ENCODE data around the gene MAGI1.
"Not testable (repeated sequence)": the region's sequence is repeated elsewhere in the genome, so short reads cannot be mapped to it uniquely, and the experiment has no call there.

Gene MAGI1

GRCh38 chr3:65867463-65868210 lies 171.1 kb downstream of the MAGI1 start:
- no peak for DNase-seq

DNA sequence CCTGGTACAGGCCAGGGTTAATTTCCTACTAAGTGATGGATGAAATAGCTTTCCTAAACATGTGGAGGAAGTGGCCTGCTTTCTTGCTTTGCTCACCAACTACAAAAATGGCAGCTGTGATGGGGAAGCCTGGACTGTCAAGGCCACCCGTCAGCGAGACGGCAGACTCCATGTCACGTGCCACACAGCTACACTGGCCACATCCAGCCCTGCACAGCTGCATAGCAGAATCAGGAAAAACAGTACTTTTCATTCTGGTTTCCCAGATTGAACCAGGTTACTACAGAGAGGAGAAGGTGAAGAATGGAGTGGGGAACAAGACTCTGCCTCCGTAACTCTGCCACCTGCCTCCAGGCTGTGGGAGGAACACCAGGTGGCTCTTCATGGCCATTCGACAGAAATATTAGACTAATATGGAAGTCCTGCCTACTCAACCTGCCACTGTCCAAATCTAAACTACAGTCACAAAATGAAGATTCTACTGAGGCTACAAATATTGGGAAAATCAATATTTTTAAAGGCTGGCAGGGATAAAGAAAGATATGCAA lies 174.3 kb downstream of the MAGI1 start:
- no peak for DNase-seq

- DNase-seq: no peak
Observed at GRCh38 chr3:65861718-65862117, 177.0 kb downstream of the MAGI1 start.

GRCh38 chr3:65859612-65860011 lies 179.1 kb downstream of the MAGI1 start:
- not testable (repeated sequence) for DNase-seq

DNA sequence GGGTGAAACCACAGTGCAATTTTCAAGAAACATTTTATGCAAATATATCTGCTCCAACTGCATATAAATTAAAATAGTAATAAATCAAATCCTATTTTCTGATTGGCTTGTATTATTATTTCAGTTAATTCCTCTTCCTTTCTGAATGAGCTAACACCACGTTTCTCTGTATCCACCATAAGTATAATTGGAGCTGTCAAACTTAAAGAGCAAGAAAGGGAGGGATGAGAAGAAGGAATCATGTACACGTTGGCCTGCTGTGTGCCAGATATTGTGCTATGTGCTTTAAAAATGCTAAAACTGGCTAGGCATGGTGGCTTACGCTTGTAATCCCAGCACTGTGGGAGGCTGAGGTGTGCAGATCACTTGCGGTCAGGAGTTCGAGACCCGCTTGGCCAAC lies 180.0 kb downstream of the MAGI1 start:
- DNase-seq: no peak

GRCh38 chr3:65857327-65857726 lies 181.4 kb downstream of the MAGI1 start:
- no peak for DNase-seq

DNA sequence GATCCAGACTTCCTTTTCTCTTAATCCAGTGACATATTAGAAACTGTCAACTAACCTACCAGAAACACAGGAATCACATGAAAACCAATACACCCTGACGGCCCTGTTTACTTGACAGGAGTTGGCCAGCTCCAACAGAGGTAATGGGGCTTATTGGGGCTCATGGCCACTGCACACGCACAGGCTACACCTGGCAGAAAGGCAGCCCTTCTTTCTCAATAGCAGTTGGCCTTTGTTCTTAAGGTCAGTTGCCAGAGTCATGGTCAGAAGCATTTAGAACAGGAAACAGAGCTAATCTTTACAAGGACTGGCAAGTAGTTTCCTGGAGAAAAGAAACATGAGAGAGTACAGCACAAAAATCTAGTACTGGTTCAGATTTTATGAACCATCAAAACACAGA lies 181.8 kb downstream of the MAGI1 start:
- no peak for DNase-seq

DNA sequence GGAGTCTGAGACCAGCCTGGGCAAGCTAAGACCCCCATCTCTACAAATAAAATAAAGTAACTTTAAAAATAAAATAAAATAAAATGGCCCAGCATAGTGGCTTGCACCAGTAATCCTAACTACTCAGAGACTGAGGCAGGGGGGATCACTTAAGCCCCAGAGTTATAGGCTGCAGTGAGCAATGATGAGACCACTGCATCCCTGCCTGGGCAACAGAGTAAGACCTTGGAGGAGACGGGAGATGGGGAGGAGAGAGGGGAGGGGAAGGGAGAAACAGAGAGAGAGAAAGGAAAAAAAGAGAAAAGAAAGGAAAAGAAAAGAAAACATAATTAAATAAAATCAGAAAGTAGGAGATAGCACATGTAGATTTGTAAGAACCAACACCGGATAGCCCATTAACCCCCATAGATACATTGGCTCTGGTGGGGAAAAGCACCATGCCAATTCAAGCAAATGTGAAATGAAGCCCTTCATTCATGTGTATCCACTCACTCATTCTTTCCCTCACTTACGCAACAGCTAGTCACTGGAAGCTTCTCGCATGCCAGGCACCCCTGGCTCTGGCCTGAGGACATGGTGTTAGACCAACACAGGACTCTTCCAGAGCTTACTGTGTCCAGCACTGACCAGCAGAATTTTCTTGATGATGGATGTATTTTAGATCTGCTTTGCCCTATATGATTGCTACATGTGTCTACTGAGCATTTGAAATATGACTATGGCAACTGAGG lies 183.2 kb downstream of the MAGI1 start:
- DNase-seq: no peak

DNA sequence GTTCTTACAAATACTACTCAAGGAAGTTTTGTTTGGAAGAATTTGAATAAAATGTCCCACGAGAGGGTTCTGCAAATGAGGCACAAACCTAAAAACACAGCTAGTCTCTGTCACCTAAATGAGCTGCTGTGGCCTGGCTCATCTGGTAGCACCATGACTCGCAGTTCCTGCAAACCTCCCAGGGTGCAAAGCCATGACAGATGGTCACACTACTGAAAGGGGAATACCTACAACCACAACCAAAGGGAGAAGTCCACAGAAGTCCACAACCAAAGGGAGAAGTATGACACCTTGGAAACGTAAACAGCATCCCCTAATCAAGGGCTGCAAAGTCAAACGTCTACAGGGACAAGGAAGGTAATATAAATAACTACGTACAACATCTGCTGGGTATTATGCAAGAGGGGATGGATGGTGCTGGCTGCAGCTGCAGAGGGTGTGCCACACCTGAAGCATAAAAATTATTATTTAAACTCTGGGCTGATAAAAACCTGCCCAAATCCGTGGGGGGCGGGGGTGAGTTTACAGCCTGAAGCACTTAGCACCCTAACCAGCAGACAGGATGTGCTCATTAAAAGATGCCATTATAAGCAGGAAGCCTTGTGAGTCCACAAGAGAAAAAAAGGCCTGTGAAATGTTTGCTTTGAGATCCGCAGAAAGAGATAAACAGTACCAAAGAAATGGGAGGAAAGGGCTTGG lies 184.0 kb downstream of the MAGI1 start:
- DNase-seq: no peak

- no peak for DNase-seq
Observed at GRCh38 chr3:65851827-65852226, 186.9 kb downstream of the MAGI1 start.

- no peak for DNase-seq
Observed at GRCh38 chr3:65850261-65850660, 188.5 kb downstream of the MAGI1 start.

- peak; percentile 6 to 8 for DNase-seq
Observed at GRCh38 chr3:65848024-65848423, 190.7 kb downstream of the MAGI1 start.

DNA sequence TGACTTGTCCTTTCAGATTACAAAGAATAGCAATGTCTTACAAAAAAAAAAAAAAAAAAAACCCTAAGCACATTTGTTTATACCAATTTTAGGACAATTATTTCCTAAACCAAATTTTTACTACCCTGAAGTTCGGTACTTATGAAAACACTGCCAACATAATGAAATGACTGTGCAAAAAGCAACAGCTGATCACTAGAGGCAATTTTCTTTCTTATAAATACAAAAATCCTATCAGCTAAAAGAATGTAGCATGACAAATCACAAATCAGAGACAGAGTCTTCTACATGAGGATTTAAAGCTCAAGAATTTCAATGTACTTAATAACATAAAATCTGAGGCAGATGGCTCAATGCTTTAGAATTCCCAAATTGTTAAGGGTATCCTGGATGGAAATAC lies 191.8 kb downstream of the MAGI1 start:
- no peak for DNase-seq

- no peak for DNase-seq
Observed at GRCh38 chr3:65844370-65844769, 194.3 kb downstream of the MAGI1 start.

DNA sequence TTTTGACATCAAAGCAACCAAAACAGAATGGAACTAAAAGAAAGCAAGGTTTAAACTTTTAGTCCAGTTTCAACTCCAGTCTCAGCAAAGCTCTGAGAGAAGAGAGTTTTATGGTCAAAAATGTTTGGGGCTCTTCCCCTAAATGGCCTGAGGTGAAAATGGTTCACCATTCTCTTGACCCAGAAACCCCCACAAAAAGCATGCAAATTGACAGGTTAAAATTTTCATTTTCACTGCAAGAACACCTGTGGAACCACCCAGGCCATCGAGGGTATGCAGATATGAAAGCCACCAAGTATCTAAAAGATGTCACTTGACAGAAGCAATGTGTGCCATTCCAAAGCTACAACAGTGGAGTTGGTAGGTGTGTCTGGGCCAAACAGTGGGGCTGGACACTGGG lies 195.0 kb downstream of the MAGI1 start:
- DNase-seq: no peak

GRCh38 chr3:65837604-65838003 lies 201.1 kb downstream of the MAGI1 start:
- no peak for DNase-seq

- DNase-seq: no peak
Observed at GRCh38 chr3:65836047-65836446, 202.7 kb downstream of the MAGI1 start.

- DNase-seq: no peak
Observed at GRCh38 chr3:65833761-65834505, 204.8 kb downstream of the MAGI1 start.

GRCh38 chr3:65831733-65832425 lies 206.8 kb downstream of the MAGI1 start:
- DNase-seq: no peak

- DNase-seq: no peak
Observed at GRCh38 chr3:65830948-65831732, 207.6 kb downstream of the MAGI1 start.

DNA sequence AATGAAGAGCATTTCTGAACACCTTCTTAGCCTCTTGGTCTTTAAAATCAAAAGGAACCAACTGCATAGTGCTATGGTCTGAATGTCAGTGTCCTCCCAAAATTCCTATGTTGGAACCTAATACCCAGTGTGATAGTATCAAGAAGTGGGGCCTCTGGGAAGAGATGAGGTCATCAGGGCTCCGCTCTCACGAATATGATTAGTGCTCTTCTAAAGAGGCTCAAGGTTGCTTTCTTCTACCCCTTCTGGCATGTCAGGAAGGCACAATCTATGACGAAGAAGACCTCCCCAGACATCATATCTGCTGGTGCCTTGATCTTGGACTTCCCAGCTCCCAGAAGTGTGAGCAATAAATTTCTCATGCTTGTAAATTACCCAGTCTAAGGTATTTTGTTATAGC lies 209.5 kb downstream of the MAGI1 start:
- no peak for DNase-seq

Measured in Kasumi-1 (cell line).